Stimulated activated CD8-positive, alpha-beta memory T cell treated with anti-CD3 and anti-CD28 coated beads, Interleukin-4, amount 100 ng/mL, for 4 hours (primary cell): Measurements from ENCODE around the gene SEC31A.
"Not testable (repeated sequence)": the region's sequence is repeated elsewhere in the genome, so short reads cannot be mapped to it uniquely, and the experiment has no call there.

Experiments used
- DNase-seq, 2 donors: peaks; one replicate each; pipeline ENCODE4 v3.0.0-alpha.2; 2020; ENCODE audit warnings: low read depth in 2 of 2, low spot score in 1 of 2

SEC31A gene

GRCh38 chr4:82898322-82899243 is 7.6 kb upstream of the SEC31A start:
- DNase-seq, result no peak

GRCh38 chr4:82896755-82897154 is 5.8 kb upstream of the SEC31A start:
- no peak for DNase-seq

- DNase-seq, result no peak
Measured at GRCh38 chr4:82893942-82894341, 3.0 kb upstream of the SEC31A start.

- DNase-seq, result no peak
Measured at GRCh38 chr4:82892467-82892802, 1.5 kb upstream of the SEC31A start.

GRCh38 chr4:82891707-82892466 is 934 bp upstream of the SEC31A start:
- no peak for DNase-seq

- DNase-seq, result peak in 1 of 2 donors; percentile 17
Measured at GRCh38 chr4:82890528-82890900, 439 bp downstream of the SEC31A start.

- DNase-seq, result no peak
Measured at GRCh38 chr4:82889287-82889686, 1.7 kb downstream of the SEC31A start.

- DNase-seq, result no peak
Measured at GRCh38 chr4:82886147-82886942, 4.6 kb downstream of the SEC31A start.

- DNase-seq, result no peak
Measured at GRCh38 chr4:82885410-82885809, 5.5 kb downstream of the SEC31A start.

- no peak for DNase-seq
Measured at GRCh38 chr4:82868572-82868971, 22.4 kb downstream of the SEC31A start.

GRCh38 chr4:82866706-82867385 is 24.1 kb downstream of the SEC31A start:
- DNase-seq, result no peak

- DNase-seq, result not testable (repeated sequence)
Measured at GRCh38 chr4:82866033-82866432, 24.9 kb downstream of the SEC31A start.

- no peak for DNase-seq
Measured at GRCh38 chr4:82865592-82865991, 25.4 kb downstream of the SEC31A start.

- no peak for DNase-seq
Measured at GRCh38 chr4:82864336-82864979, 26.5 kb downstream of the SEC31A start.

GRCh38 chr4:82861529-82861928 is 29.4 kb downstream of the SEC31A start:
- DNase-seq, result no peak

GRCh38 chr4:82860487-82860886 is 30.5 kb downstream of the SEC31A start:
- not testable (repeated sequence) for DNase-seq

GRCh38 chr4:82852751-82853285 is 38.1 kb downstream of the SEC31A start:
- DNase-seq, result no peak

GRCh38 chr4:82851885-82852750 is 38.8 kb downstream of the SEC31A start:
- no peak for DNase-seq

GRCh38 chr4:82851318-82851717 is 39.6 kb downstream of the SEC31A start:
- no peak for DNase-seq
